ENCODE data around the gene DUS1L.

Gene DUS1L

GRCh38 chr17:82021107-82021899 is 44.3 kb downstream of the DUS1L start:
- Histone ChIP-seq H3K36me3 (ENCODE audit: insufficient read depth, low read length) (peaks cover 8% of the 10 kb centered on the region), H3K9ac (ENCODE audit: low read depth, low read length) (peak overlapping the region; percentile 87), H3K4me3 (ENCODE audit: low read length) (peak overlapping the region; percentile 96), H3K4me1 (ENCODE audit: control insufficient read depth, insufficient read depth, low read length) (peaks cover 25% of the 10 kb centered on the region), H3K4me2 (ENCODE audit: low read length) (peak overlapping the region; percentile 92), H3K9me3 (replicated peaks; ENCODE audit: low read length) (no peaks in the 10 kb centered on the region), H3K27me3 (ENCODE audit: control insufficient read depth, insufficient read depth, low read length) (no peaks in the 10 kb centered on the region)

- Histone ChIP-seq H3K4me1 (ENCODE audit: control insufficient read depth, insufficient read depth, low read length) (peaks cover 25% of the 10 kb centered on the region), H3K9me3 (replicated peaks; ENCODE audit: low read length) (no peaks in the 10 kb centered on the region), H3K4me3 (ENCODE audit: low read length) (no peak overlapping the region), H3K9ac (ENCODE audit: low read depth, low read length) (no peak overlapping the region), H3K4me2 (ENCODE audit: low read length) (peak overlapping the region; percentile 92), H3K36me3 (ENCODE audit: insufficient read depth, low read length) (peaks cover 8% of the 10 kb centered on the region), H3K27me3 (ENCODE audit: control insufficient read depth, insufficient read depth, low read length) (no peaks in the 10 kb centered on the region)
Observed at GRCh38 chr17:82020572-82021106, 45.0 kb downstream of the DUS1L start.

- peaks cover 25% of the 10 kb centered on the region for H3K4me1 ChIP-seq (ENCODE audit: control insufficient read depth, insufficient read depth, low read length)
- H3K9ac ChIP-seq (ENCODE audit: low read depth, low read length) = no peak overlapping the region
- no peaks in the 10 kb centered on the region for H3K27me3 ChIP-seq (ENCODE audit: control insufficient read depth, insufficient read depth, low read length)
- peaks cover 8% of the 10 kb centered on the region for H3K36me3 ChIP-seq (ENCODE audit: insufficient read depth, low read length)
- no peak overlapping the region for H3K4me3 ChIP-seq (ENCODE audit: low read length)
- H3K9me3 ChIP-seq (replicated peaks; ENCODE audit: low read length) = no peaks in the 10 kb centered on the region
- no peak overlapping the region for H3K4me2 ChIP-seq (ENCODE audit: low read length)
Observed at GRCh38 chr17:82019690-82020571, 45.7 kb downstream of the DUS1L start.

DNA sequence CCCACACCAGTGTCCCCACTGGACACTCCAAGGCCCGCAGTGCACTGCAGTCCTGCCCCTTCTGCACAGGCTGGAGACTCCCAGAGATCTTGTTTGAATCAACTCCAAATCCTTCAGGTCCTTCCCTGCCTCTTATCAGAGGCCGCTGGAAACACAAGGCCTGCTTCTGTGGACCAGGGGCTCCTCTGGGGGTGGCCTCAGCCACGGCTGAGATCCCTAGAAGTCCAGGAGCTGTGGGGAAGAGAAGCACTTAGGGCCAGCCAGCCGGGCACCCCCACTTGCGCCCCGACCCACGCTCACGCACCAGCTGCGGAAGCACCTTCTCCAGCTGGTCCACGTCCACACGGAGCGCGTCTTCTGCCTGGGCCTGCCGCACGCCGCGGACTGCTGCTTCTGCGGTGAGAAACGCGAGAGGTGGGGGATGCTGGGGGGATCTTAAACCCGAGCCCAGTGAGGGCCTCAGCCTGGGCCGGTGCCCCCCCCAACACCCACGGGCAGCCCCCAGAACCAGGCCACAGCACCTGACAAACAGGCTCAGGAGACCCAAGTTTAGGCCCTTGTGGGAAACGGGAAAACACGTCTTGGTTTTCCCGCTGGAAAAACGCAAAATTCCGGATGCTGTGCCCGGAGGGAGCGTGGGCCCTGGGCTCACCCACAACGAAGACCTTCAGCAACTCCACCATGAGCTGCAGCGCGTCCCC is 46.5 kb downstream of the DUS1L start:
- Histone ChIP-seq H3K9me3 (replicated peaks; ENCODE audit: low read length) (no peaks in the 10 kb centered on the region), H3K9ac (ENCODE audit: low read depth, low read length) (no peak overlapping the region), H3K27me3 (ENCODE audit: control insufficient read depth, insufficient read depth, low read length) (no peaks in the 10 kb centered on the region), H3K4me1 (ENCODE audit: control insufficient read depth, insufficient read depth, low read length) (peaks cover 22% of the 10 kb centered on the region), H3K4me3 (ENCODE audit: low read length) (no peak overlapping the region), H3K36me3 (ENCODE audit: insufficient read depth, low read length) (peaks cover 8% of the 10 kb centered on the region), H3K4me2 (ENCODE audit: low read length) (no peak overlapping the region)

- no peak overlapping the region for H3K4me3 ChIP-seq (ENCODE audit: low read length)
- H3K4me2 ChIP-seq (ENCODE audit: low read length) = no peak overlapping the region
- no peaks in the 10 kb centered on the region for H3K9me3 ChIP-seq (replicated peaks; ENCODE audit: low read length)
- H3K27me3 ChIP-seq (ENCODE audit: control insufficient read depth, insufficient read depth, low read length) = no peaks in the 10 kb centered on the region
- H3K36me3 ChIP-seq (ENCODE audit: insufficient read depth, low read length) = peaks cover 8% of the 10 kb centered on the region
- peaks cover 16% of the 10 kb centered on the region for H3K4me1 ChIP-seq (ENCODE audit: control insufficient read depth, insufficient read depth, low read length)
- no peak overlapping the region for H3K9ac ChIP-seq (ENCODE audit: low read depth, low read length)
Observed at GRCh38 chr17:82018152-82018988, 47.2 kb downstream of the DUS1L start.

GRCh38 chr17:82017612-82018151 is 47.9 kb downstream of the DUS1L start:
- H3K4me1 ChIP-seq (ENCODE audit: control insufficient read depth, insufficient read depth, low read length) = peaks cover 16% of the 10 kb centered on the region
- H3K4me3 ChIP-seq (ENCODE audit: low read length) = no peak overlapping the region
- H3K9ac ChIP-seq (ENCODE audit: low read depth, low read length) = no peak overlapping the region

DNA sequence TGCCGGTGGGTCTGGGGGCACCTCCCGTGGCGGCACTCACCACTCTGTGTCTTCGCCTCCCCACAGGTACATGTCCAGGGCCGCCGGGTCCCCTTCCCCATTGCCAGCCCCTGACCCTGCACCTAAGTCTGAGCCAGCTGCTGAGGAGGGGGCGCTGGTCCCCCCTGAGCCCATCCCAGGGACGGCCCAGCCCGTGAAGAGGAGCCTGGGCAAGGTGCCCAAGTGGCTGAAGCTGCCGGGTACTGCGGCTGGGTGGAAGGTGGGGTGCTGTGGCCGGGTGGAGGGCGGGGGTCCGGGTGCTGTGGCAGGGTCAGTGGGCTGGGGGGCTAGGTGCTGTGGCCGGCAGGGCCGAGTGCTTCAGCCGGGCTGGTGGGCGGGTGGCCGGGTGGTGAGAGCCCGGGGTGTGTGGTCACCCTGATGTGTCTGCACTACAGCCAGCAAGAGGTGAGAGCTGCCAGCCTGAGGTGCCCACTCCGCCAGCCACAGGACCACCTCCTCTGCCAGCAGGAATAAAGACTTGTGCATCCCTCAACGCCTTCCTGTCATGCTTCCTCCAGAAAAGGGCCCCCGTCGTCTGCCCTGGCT is 48.6 kb downstream of the DUS1L start:
- peaks cover 13% of the 10 kb centered on the region for H3K4me1 ChIP-seq (ENCODE audit: control insufficient read depth, insufficient read depth, low read length)
- H3K4me2 ChIP-seq (ENCODE audit: low read length) = no peak overlapping the region
- H3K27me3 ChIP-seq (ENCODE audit: control insufficient read depth, insufficient read depth, low read length) = no peaks in the 10 kb centered on the region
- H3K36me3 ChIP-seq (ENCODE audit: insufficient read depth, low read length) = peaks cover 8% of the 10 kb centered on the region
- H3K4me3 ChIP-seq (ENCODE audit: low read length) = no peak overlapping the region
- H3K9me3 ChIP-seq (replicated peaks; ENCODE audit: low read length) = no peaks in the 10 kb centered on the region
- no peak overlapping the region for H3K9ac ChIP-seq (ENCODE audit: low read depth, low read length)

More at GRCh38 chr17:82017612-82018151, 47.9 kb downstream of the DUS1L start:
- H3K36me3 ChIP-seq (ENCODE audit: insufficient read depth, low read length) = peaks cover 8% of the 10 kb centered on the region
- H3K4me2 ChIP-seq (ENCODE audit: low read length) = no peak overlapping the region
- no peaks in the 10 kb centered on the region for H3K9me3 ChIP-seq (replicated peaks; ENCODE audit: low read length)
- H3K27me3 ChIP-seq (ENCODE audit: control insufficient read depth, insufficient read depth, low read length) = no peaks in the 10 kb centered on the region

DNA sequence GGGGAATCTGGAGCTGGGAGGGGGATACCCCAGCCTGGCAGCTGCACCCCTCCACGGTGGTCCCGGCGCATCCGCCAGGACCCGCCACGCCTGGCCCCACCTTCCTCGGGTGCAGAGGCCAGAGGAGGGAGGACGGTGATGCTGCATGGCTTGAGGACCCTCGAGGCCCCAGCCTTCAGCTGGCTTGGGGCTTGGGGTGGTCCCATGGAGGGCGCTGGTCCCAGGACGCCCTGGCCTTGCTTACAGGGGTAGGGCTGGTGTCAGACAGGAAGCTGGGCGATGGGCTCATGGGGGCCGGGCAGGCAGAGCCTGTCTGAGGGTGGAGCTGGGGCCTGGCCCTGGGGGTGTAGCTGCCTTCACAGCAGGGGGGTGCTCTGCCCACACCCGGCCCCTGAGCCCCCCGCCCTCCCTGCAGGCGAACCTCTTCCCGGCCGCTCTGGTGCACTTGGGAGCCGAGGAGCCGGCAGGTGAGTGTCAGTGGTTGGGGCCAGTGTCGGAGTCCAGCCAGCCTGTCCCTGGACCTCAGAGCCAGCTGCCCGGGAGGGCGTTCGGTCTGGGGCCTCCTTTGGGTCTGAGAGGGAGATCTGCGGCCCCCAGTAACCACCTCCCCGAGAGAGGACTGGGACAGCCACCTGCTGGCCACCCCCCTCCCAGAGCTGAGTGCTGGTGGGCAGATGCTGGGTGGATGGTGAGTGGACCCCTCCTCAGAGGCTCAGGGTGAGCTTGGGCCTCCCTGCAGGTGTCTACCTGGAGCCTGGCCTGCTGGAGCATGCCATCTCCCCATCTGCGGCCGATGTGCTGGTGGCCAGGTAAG is 49.3 kb downstream of the DUS1L start:
- H3K4me3 ChIP-seq (ENCODE audit: low read length) = no peak overlapping the region
- no peak overlapping the region for H3K9ac ChIP-seq (ENCODE audit: low read depth, low read length)
- H3K9me3 ChIP-seq (replicated peaks; ENCODE audit: low read length) = no peaks in the 10 kb centered on the region
- peaks cover 8% of the 10 kb centered on the region for H3K36me3 ChIP-seq (ENCODE audit: insufficient read depth, low read length)
- H3K27me3 ChIP-seq (ENCODE audit: control insufficient read depth, insufficient read depth, low read length) = no peaks in the 10 kb centered on the region
- peaks cover 6% of the 10 kb centered on the region for H3K4me1 ChIP-seq (ENCODE audit: control insufficient read depth, insufficient read depth, low read length)
- no peak overlapping the region for H3K4me2 ChIP-seq (ENCODE audit: low read length)

DNA sequence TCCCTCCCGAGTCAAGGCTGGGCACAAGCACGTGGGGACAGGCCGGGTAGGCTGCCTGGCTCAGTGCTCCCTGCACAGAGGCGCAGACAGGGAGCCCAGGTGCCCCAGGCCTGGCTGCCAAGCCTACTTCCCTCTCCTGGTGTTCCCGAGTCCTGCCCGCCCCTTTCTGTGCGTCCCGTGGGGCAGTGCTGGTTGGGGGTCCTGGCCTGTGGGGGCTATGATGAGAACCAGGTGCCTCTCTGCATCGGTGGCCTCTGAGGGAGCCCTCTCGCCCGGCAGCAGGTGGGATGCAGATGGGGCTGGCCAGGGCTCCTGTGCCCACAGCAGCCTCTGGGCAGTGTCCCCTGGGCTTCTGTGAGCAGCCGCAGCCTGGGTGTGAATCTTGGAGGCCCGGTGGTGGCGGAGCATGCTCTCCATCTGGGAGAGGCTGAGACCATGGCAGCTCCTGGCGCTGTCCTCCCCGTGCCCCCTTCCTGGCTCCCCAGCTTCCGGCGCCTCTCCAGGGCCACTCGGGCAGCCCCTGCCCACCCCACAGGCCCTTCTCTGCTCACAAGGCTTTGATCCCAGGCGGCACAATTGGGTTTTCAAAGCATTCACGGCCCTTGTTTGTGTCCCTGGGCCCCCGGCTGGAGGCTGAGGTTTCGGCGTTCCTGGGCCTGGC is 50.2 kb downstream of the DUS1L start:
- H3K27me3 ChIP-seq (ENCODE audit: control insufficient read depth, insufficient read depth, low read length) = no peaks in the 10 kb centered on the region
- no peaks in the 10 kb centered on the region for H3K4me1 ChIP-seq (ENCODE audit: control insufficient read depth, insufficient read depth, low read length)
- no peak overlapping the region for H3K9ac ChIP-seq (ENCODE audit: low read depth, low read length)
- H3K36me3 ChIP-seq (ENCODE audit: insufficient read depth, low read length) = peaks cover 8% of the 10 kb centered on the region
- H3K4me2 ChIP-seq (ENCODE audit: low read length) = no peak overlapping the region
- no peak overlapping the region for H3K4me3 ChIP-seq (ENCODE audit: low read length)
- no peaks in the 10 kb centered on the region for H3K9me3 ChIP-seq (replicated peaks; ENCODE audit: low read length)

All from skeletal muscle satellite cell (primary cell).